Pulmonary artery endothelial cell (primary cell): ENCODE data around the gene SETSIP. TPM values are rescaled to one million over a fixed set of nuclear protein-coding genes. Genes with fewer than 3 reads are reported as not detected.
"Not testable (repeated sequence)": the region's sequence is repeated elsewhere in the genome, so short reads cannot be mapped to it uniquely, and the experiment has no call there.

ENCODE experiments used
- DNase-seq: peaks from one replicate; pipeline ENCODE4 v3.0.0-alpha.2; 2011; ENCODE audit warnings: low read depth, low spot score
- total RNA-seq: library from RNA; depleted of rRNA; stranded (reverse); fragments of >200 nt; gene quantifications from 2 replicates; pipeline ENCODE4 v1.2.3, GENCODE V29; 2014

Gene SETSIP
- total RNA-seq, 1 donor from 2014 or later: 0.20 TPM

GRCh38 chr1:92051948-92052347, 23.3 kb downstream of the SETSIP start:
- no peak for DNase-seq

DNA sequence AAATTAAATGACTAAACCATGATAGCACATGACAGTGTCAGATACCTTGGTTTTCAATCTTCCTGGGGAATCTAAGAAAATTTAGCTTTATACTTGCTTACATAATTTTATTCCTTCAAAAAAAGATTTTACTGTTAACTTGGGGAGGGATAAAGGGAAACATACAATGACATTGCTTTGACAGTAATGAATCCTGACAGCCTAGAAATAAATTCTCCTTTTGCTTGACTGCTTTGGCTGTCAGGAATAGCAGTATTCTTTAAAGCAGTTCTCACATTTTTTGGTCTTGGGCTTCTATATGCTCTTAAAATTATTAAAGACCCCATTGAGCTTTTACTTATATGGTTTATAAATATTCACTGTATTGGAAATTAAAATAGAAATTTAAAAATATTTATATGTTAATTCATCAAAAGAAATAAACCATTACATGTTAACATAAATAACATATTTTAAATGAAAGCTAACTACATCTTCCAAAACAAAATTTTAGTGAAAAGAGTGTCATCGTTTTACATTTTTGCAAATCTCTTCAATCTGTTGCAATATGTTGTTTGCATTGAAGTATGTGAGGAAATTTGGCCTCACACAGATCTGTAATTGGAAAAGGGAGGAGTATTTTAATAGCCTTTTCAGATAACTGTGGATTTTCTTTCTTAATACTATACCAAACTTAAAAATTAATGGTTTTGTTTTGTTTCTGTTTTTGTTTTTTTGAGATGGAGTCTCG, 29.3 kb downstream of the SETSIP start:
- no peak for DNase-seq

DNA sequence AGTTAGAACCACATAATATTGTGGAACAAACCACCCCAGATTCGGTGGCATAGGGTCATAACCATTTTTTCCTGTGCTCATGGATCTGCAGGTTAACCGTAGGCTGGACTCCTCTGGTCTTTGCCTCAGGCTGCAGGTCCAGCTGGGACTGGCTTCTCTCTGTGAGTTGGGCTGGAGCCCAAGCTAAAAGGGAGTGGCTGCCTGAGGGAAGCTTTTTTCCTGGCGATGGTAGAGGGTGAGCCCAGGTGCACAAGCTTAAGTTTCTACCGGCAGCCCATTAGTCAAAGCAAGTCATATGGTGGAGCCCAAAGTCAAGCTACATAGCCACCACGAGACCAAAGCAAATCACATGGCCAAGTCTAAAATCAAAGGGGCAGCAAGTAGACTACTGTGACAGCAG, 31.6 kb downstream of the SETSIP start:
- no peak for DNase-seq

DNA sequence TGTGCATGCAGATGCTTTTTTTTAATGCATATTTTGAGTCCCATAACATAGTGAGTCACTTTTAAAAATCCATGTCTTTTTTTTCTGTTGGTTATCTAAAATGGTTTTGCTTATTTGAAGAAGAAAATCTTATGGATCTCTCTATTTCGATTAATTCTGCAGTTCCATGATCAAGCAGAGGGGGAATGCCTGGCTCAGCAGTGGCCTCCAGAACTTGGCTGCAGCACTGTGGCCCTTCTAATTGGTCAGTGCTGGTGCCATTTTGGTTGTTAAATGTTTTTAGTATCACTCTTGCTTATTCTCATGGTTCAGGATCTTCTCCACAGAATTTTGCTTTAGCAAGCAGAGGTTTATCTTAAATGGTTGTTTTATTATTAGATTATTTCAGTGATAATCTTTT, 34.2 kb downstream of the SETSIP start:
- no peak for DNase-seq

DNA sequence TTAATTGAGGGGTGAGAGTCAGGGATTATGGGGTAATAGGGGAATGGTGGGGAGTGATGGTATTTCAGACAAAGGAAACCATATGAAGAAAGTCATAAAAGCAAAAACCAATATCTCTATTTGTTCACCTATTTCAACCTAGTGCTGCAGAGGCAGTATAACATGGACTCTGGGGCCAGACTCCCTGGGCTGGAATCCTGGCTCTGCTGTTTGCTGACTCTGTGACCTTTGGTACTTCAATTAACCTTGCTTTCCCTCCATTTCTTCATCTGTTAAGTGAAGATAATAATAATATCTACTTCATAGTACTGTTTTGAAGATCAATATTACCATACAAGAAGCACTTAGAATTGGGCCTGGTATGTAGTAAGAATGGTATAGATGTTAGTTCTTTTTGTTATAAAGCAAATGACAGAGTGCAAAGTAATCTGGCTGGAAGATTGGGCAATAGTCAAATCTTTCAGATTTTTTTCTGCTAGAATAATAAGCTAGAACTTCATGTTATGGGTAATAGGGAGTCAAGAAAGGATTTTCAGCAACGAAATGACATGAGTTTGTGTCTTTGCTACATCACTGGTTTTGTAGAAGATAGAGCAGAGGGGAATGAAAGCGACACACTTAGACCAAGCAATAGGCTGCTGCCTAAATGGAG, 36.4 kb downstream of the SETSIP start:
- no peak for DNase-seq

- DNase-seq: no peak
Measured at GRCh38 chr1:92037400-92037799, 37.8 kb downstream of the SETSIP start.

DNA sequence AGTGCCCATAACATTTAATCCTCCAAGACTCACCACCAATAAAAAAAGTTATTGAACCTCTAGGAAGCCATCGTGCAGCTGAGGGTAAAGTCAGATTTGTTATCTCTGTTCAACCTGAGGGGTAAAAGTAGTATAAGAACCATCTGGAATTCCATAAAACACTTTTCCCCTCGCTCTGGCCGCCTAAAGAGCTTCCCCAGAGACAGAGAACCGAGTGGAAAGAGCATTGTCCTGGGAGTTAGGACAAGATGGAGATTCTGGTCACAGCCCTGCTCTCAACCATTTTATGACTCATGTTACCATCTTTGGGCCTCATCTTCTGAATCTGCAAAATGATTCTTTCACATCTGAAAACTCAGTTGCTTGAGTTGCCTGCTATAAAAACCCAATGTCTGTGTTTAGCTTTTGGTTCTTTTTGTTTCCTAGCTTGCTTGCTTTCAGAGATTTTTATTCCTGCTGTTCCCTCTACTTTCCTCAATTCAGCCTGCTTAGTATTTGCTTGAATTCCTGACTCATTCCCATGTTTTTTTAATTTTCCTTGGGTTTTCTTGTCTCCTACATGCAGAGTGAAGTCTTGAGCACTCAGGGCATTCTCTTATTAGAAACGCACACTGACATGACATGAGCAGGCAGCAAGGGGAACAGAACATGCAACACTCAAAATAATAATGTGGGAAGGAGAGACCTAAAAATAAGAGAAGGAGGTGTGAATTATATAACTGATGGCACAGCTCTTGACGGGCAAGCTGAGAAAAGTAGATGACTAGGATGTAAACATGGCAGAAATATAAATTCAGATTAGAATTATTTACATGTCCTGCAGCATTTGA, 43.7 kb downstream of the SETSIP start:
- no peak for DNase-seq

DNA sequence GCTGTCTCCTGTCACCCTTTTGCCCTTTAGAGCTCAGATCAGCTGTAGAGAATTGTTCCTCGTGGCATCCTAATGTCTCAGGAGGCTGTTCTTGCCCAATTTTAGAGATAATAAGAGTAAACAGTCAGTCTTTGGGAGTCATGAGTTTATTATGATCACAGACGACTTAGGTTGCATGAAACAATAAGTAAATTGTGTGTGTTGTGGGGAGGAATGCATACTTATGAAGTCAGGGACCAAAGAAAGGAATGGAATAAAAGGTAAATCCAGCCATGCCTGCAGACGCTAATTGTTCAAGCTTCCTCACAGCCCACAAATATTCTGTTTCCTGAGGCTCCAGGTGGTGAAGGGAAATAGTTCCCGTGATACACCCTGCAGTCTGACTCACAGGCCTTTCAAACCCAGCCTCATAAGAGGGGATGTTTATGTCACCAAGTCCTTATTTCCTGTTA, 44.5 kb downstream of the SETSIP start:
- peak; percentile 24 for DNase-seq

- no peak for DNase-seq
Measured at GRCh38 chr1:92029241-92029922, 45.8 kb downstream of the SETSIP start.

GRCh38 chr1:92026806-92027205, 48.4 kb downstream of the SETSIP start:
- no peak for DNase-seq

DNA sequence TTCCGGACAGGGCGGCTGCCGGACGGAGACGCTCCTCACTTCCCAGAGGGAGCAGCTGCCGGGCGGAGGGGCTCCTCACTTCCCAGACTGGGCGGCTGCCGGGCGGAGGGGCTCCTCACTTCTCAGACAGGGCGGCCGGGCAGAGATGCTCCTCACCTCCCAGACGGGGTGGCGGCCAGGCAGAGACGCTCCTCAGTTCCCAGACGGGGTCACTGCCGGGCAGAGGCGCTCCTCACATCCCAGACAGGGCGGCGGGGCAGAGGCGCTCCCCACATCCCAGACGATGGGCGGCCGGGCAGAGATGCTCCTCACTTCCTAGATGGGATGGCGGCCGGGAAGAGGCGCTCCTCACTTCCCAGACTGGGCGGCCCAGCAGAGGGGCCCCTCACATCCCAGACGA, 49.2 kb downstream of the SETSIP start:
- not testable (repeated sequence) for DNase-seq

Other genes with a start within 250 kb of the SETSIP start
- gene TGFBR3, start 189.3 kb downstream of the SETSIP start, total RNA-seq: 12.5 and 24.6 TPM in 2 replicates
- gene BRDT, start 126.0 kb downstream of the SETSIP start, total RNA-seq: not detected in 2 replicates
- gene EPHX4, start 45.4 kb downstream of the SETSIP start, total RNA-seq: 3.6 and 6.1 TPM in 2 replicates
- 1.2 and 3.1 TPM in 2 replicates for gene BTBD8, start 4.9 kb upstream of the SETSIP start, total RNA-seq
- not detected in 2 replicates for gene C1orf146, start 142.5 kb upstream of the SETSIP start, total RNA-seq
- 8.4 and 10.1 TPM in 2 replicates for gene GLMN, start 223.6 kb upstream of the SETSIP start, total RNA-seq
- 14.8 and 17.1 TPM in 2 replicates for gene RPAP2, start 223.6 kb upstream of the SETSIP start, total RNA-seq